Breast epithelium (tissue), 4 donors: ENCODE results near the gene ZBTB43. TPM values are rescaled to one million over a fixed set of nuclear protein-coding genes. Genes with fewer than 3 reads are reported as not detected.
"Not testable (repeated sequence)": the region's sequence is repeated elsewhere in the genome, so short reads cannot be mapped to it uniquely, and the experiment has no call there.

ENCODE experiments used
- DNase-seq, 2 donors: peaks; one replicate each; pipeline ENCODE4 v3.0.0-alpha.2; 2019; ENCODE audit warnings: low spot score in 2 of 2
- H3K27ac ChIP-seq, 2 donors: fragments of 200-600 bp; sonication (generic) in 1 of 2; one replicate each; pipeline ENCODE4 v1.5.1; 2016 to 2019; ENCODE audit warnings: mild to moderate bottlenecking in 1 of 2
- H3K27me3 ChIP-seq, 2 donors: fragments of 200-600 bp; sonication (generic) in 1 of 2; one replicate each; pipeline versions ENCODE4 v1.5.1 to v1.6.0; 2017 to 2019; ENCODE audit warnings: control low read depth in 1 of 2, mild to moderate bottlenecking in 1 of 2
- H3K36me3 ChIP-seq: fragments of 200-600 bp; one replicate; pipeline ENCODE4 v1.5.1; 2019
- H3K4me1 ChIP-seq, 2 donors: fragments of 200-600 bp; sonication (generic); one replicate each; pipeline ENCODE4 v1.5.1; 2016 to 2019; ENCODE audit warnings: control low read depth in 1 of 2
- H3K4me3 ChIP-seq, 3 donors: fragments of 200-600 bp; sonication (generic); 1 replicate in 2 of 3; 2 replicates in 1 of 3; pipeline ENCODE4 v1.5.1; 2016 to 2019; ENCODE audit warnings: mild to moderate bottlenecking in 3 of 3, moderate library complexity in 2 of 3
- H3K9me3 ChIP-seq, 2 donors: fragments of 200-600 bp; sonication (generic) in 1 of 2; one replicate each; pipeline ENCODE4 v1.5.1; 2016 to 2019; ENCODE audit warnings: control low read depth in 1 of 2
- POLR2A ChIP-seq: fragments of 450-650 bp; IDR thresholded peaks from one replicate; pipeline ENCODE4 v1.6.1; 2016; ENCODE audit warnings: antibody characterized with exemption, mild to moderate bottlenecking, moderate library complexity
- POLR2AphosphoS5 ChIP-seq, 3 donors: sonication (generic); formaldehyde crosslinking; IDR thresholded peaks; one replicate each; pipeline ENCODE4 v1.6.1; 2017; ENCODE audit warnings: antibody characterized with exemption in 3 of 3
- intact Hi-C: fragments of 100-400 bp; cut with DNase I; formaldehyde crosslinking; loops from one replicate; pipeline ENCODE4 v1.15.1; 2023; ENCODE audit warnings: low total_unique reads
- total RNA-seq, 3 donors: library from RNA; depleted of rRNA; stranded (reverse); fragments of >200 nt; gene quantifications; one replicate each; pipeline ENCODE4 v1.1.0, GENCODE V29; 2016
- TF ChIP-seq, protein P1 (sequence below), 3 donors: fragments of 450-650 bp; IDR thresholded peaks; one replicate each; pipeline ENCODE4 v1.5.1; 2016 to 2017; ENCODE audit warnings: antibody characterized with exemption in 3 of 3, mild to moderate bottlenecking in 3 of 3, moderate library complexity in 3 of 3

Gene ZBTB43
- total RNA-seq, 3 donors from 2014 or later = 10.9 to 20.6 (median 13.1) TPM

DNA sequence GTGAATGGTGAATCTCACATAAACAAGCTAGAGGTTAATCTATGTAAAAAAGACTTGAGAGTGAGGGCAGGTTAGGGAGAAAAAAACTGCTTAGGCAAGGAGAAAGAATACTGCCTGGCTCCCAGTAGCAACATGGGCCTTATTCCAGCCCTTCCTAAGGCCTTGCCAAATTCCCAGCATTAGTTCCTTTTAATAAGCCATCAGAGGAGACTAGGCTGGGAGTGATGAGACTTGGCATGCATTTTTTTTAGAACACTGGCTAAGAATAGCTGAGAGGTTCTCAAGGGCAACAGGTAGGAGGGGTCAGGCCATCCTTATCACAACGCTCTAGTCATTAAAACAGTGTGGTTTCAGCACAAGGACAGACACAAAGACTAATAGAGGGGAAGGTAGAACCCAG, 20.9 kb upstream of the ZBTB43 start:
- intact Hi-C loops = loop anchor here (10.0 kb wide), 1 partner anchor 79 kb away; no protein-coding TSS in a partner anchor
- Histone ChIP-seq H3K4me1 (no peaks in the 10 kb centered on the region), H3K9me3 (no peaks in the 10 kb centered on the region), H3K4me3 (no peak overlapping the region), H3K27me3 (no peaks in the 10 kb centered on the region), H3K36me3 (no peaks in the 10 kb centered on the region), H3K27ac (no peak overlapping the region)
- TF ChIP-seq POLR2AphosphoS5 (IDR thresholded peaks at IDR 0.05) (no peak), POLR2A (no peak)
- TF ChIP-seq, protein P1, sequence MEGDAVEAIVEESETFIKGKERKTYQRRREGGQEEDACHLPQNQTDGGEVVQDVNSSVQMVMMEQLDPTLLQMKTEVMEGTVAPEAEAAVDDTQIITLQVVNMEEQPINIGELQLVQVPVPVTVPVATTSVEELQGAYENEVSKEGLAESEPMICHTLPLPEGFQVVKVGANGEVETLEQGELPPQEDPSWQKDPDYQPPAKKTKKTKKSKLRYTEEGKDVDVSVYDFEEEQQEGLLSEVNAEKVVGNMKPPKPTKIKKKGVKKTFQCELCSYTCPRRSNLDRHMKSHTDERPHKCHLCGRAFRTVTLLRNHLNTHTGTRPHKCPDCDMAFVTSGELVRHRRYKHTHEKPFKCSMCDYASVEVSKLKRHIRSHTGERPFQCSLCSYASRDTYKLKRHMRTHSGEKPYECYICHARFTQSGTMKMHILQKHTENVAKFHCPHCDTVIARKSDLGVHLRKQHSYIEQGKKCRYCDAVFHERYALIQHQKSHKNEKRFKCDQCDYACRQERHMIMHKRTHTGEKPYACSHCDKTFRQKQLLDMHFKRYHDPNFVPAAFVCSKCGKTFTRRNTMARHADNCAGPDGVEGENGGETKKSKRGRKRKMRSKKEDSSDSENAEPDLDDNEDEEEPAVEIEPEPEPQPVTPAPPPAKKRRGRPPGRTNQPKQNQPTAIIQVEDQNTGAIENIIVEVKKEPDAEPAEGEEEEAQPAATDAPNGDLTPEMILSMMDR (IDR thresholded peaks at IDR 0.05) = no peak
- DNase-seq = no peak

DNA sequence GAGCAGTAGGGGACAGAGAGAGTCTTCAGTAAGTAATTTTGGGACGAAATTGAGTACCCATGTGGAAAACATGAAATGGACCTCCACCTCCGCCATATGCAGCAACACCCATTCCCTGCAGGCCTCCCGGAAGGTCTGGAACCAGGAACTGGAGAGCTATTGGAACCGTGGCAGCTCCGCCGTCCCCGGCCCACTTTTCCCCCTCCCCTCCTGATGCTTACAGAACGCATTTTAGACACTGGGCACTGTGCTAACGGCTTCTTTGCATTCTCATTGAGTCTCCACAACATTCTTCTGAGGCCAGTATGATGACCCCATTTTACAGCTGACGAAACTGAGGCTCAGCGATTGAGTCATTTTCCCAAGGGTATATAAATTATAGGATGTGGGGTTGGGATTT, 20.4 kb upstream of the ZBTB43 start:
- no peak overlapping the region for H3K27ac ChIP-seq
- H3K36me3 ChIP-seq = no peaks in the 10 kb centered on the region
- no peaks in the 10 kb centered on the region for H3K4me1 ChIP-seq
- H3K9me3 ChIP-seq = no peaks in the 10 kb centered on the region
- no peak for DNase-seq
- H3K4me3 ChIP-seq = no peak overlapping the region
- intact Hi-C loops = loop anchor here (10.0 kb wide), 1 partner anchor 80 kb away; no protein-coding TSS in a partner anchor
- TF ChIP-seq POLR2AphosphoS5 (IDR thresholded peaks at IDR 0.05) = no peak
- TF ChIP-seq, protein P1 (IDR thresholded peaks at IDR 0.05) = no peak
- TF ChIP-seq POLR2A = no peak
- H3K27me3 ChIP-seq = no peaks in the 10 kb centered on the region

DNA sequence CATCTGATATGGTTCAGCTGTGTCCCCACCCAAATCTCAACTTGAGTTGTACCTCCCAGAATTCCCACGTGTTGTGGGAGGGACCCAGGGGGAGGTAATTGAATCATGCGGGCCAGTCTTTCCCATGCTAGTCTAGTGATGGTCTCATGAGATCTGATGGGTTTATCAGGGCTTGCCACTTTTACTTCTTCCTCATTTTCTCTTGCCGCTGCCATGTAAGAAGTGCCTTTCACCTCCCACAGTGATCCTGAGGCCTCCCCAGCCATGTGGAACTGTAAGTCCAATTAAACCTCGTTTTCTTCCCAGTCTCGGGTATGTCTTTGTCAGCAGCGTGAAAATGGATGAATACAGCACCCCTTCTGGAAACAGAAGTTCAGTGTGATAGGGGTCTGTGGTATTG, 20.0 kb upstream of the ZBTB43 start:
- H3K4me3 ChIP-seq, H3K9me3 ChIP-seq, H3K36me3 ChIP-seq, DNase-seq, H3K27me3 ChIP-seq, H3K4me1 ChIP-seq, H3K27ac ChIP-seq: not testable (repeated sequence)
- intact Hi-C loops = loop anchor here (10.0 kb wide), 1 partner anchor 80 kb away; no protein-coding TSS in a partner anchor

DNA sequence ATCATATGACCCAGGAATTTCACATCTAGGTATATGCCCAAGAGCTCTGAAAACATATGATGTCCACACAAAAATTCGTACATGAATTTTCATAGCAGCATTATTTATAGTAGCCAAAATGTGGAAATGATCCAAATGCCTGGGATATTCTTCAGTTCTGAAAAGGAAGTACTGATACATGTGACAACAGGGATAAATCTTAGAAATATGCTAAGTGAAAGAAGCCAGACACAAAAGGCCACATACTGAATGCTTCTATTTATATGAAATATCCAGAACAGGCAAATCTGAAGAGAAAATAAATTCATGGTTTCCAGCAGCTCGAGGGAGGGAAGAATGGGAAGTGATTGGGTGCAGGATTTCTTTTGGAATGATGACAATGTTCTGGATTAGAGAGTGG, 16.8 kb upstream of the ZBTB43 start:
- intact Hi-C loops = loop anchor here (10.0 kb wide), 1 partner anchor 83 kb away; no protein-coding TSS in a partner anchor
- H3K4me3 ChIP-seq = no peak overlapping the region

DNA sequence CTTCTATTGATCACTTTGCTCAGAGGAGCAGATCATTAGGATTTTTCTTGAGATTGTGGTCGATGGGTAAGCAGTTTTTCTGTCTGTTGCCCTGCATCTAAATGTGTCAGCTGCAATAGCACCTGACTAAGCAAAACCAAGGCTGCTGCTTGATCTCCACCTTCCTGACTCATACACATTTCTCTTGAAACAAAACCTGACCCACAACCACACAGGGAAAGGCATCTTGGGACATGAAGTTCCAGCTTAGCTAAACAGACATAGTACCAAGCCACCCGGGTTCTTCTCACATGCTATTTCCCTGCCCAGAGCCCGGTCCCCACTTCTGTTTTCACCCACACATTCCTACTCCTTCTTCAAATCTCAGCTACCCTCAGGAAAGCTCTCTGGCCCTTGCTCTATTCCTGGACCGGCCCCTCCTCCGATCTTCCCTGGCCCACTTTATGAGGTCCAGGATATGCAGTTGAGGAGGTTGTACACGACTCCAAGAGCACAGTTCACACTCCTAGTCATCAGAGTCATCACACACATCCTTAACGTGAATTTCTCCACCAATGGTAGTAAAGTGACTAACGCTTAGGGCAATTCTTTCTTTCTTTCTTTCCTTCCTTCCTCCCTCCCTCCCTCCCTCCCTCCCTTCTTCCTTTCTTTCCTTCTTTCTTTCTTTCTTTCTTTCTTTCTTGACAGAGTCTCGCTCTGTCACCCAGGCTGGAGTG, 16.0 kb upstream of the ZBTB43 start:
- DNase-seq = no peak
- Histone ChIP-seq H3K36me3 (no peaks in the 10 kb centered on the region), H3K27ac (no peak overlapping the region), H3K4me3 (no peak overlapping the region), H3K9me3 (no peaks in the 10 kb centered on the region), H3K4me1 (no peaks in the 10 kb centered on the region), H3K27me3 (no peaks in the 10 kb centered on the region)
- TF ChIP-seq, protein P1 (IDR thresholded peaks at IDR 0.05) = no peak
- TF ChIP-seq POLR2A = no peak
- no peak for TF ChIP-seq POLR2AphosphoS5 (IDR thresholded peaks at IDR 0.05)
- intact Hi-C loops = loop anchor here (10.0 kb wide), 1 partner anchor 84 kb away; no protein-coding TSS in a partner anchor

More for the DNA sequence above, 16.8 kb upstream of the ZBTB43 start:
- no peaks in the 10 kb centered on the region for H3K36me3 ChIP-seq
- no peak overlapping the region for H3K27ac ChIP-seq
- H3K4me1 ChIP-seq = no peaks in the 10 kb centered on the region
- no peaks in the 10 kb centered on the region for H3K27me3 ChIP-seq
- DNase-seq = no peak
- no peaks in the 10 kb centered on the region for H3K9me3 ChIP-seq
- TF ChIP-seq POLR2A (no peak), POLR2AphosphoS5 (IDR thresholded peaks at IDR 0.05) (no peak)
- TF ChIP-seq, protein P1 (IDR thresholded peaks at IDR 0.05) = no peak
